Activated CD8-positive, alpha-beta memory T cell treated with anti-CD3 and anti-CD28 coated beads, Interleukin-2, amount 10 ng/mL, durations not matched to agents 7 days and 5 days (primary cell): ENCODE measurements around the gene C19orf73. TPM values are rescaled to one million over a fixed set of nuclear protein-coding genes. Genes with fewer than 3 reads are reported as not detected.
"Not testable (repeated sequence)": the region's sequence is repeated elsewhere in the genome, so short reads cannot be mapped to it uniquely, and the experiment has no call there.

Experiments used
- ATAC-seq: fragments of 150-1000 bp; cut with Tn5 transposase; one replicate; pipeline ENCODE4 v1.10.0; 2021; ENCODE audit warnings: moderate library complexity
- CTCF ChIA-PET: fragments of 350-600 bp; sonication (Branson Sonifier 250); formaldehyde crosslinking; loops from one replicate; lab custom pipeline; 2021; ENCODE audit warnings: antibody characterized with exemption; lab: Charles Lee
- DNase-seq: peaks from one replicate; pipeline ENCODE4 v3.0.0-alpha.2; 2020
- H3K27ac Mint-ChIP-seq: one replicate; pipeline ENCODE4 v1.8.0; 2021; ENCODE audit warnings: mild to moderate bottlenecking, mixed read lengths
- H3K27me3 Mint-ChIP-seq: one replicate; pipeline ENCODE4 v1.8.0; 2021; ENCODE audit warnings: mixed read lengths
- H3K36me3 Mint-ChIP-seq: one replicate; pipeline ENCODE4 v1.8.0; 2021; ENCODE audit warnings: mild to moderate bottlenecking, mixed read lengths
- H3K4me1 Mint-ChIP-seq: one replicate; pipeline ENCODE4 v1.8.0; 2021; ENCODE audit warnings: mixed read lengths
- H3K4me3 Mint-ChIP-seq: one replicate; pipeline ENCODE4 v1.8.0; 2021; ENCODE audit warnings: mild to moderate bottlenecking, moderate library complexity, mixed read lengths
- H3K9me3 Mint-ChIP-seq: one replicate; pipeline ENCODE4 v1.8.0; 2022; ENCODE audit warnings: low read depth, mixed read lengths
- total RNA-seq, 2 experiments: library from RNA; stranded (reverse); gene quantifications; one replicate each; pipeline ENCODE4 v1.2.3, GENCODE V29; 2021

The C19orf73 gene
- total RNA-seq, 2 experiments from 2014 or later: 1.6 to 1.8 TPM

GRCh38 chr19:49153167-49153809, 34.3 kb upstream of the C19orf73 start:
- H3K9me3 Mint-ChIP-seq: no peaks in the 10 kb centered on the region
- H3K4me3 Mint-ChIP-seq: no peak overlapping the region
- CTCF ChIA-PET: no interaction called here
- peaks cover 68% of the 10 kb centered on the region for H3K27me3 Mint-ChIP-seq
- H3K36me3 Mint-ChIP-seq: no peaks in the 10 kb centered on the region
- H3K27ac Mint-ChIP-seq: no peak overlapping the region
- ATAC-seq (no peak), DNase-seq (no peak)
- peaks cover 25% of the 10 kb centered on the region for H3K4me1 Mint-ChIP-seq

GRCh38 chr19:49152119-49152550, 33.2 kb upstream of the C19orf73 start:
- no peaks in the 10 kb centered on the region for H3K9me3 Mint-ChIP-seq
- H3K36me3 Mint-ChIP-seq: no peaks in the 10 kb centered on the region
- peaks cover 65% of the 10 kb centered on the region for H3K27me3 Mint-ChIP-seq
- CTCF ChIA-PET: interaction anchor here (1.1 kb wide), 1 partner anchor 53 kb away, joined by 3 read pairs; no protein-coding TSS in a partner anchor
- DNase-seq (no peak), ATAC-seq (no peak)
- no peak overlapping the region for H3K4me3 Mint-ChIP-seq
- no peak overlapping the region for H3K27ac Mint-ChIP-seq
- H3K4me1 Mint-ChIP-seq: peaks cover 24% of the 10 kb centered on the region

GRCh38 chr19:49151267-49152118, 32.5 kb upstream of the C19orf73 start:
- H3K4me1 Mint-ChIP-seq: peaks cover 24% of the 10 kb centered on the region
- CTCF ChIA-PET: interaction anchor here (1.0 to 1.9 kb wide), 4 partner anchors 52 to 151 kb away, joined by 3 to 10 read pairs (median 4); no protein-coding TSS in a partner anchor
- no peak overlapping the region for H3K27ac Mint-ChIP-seq
- ATAC-seq (no peak), DNase-seq (no peak)
- H3K36me3 Mint-ChIP-seq: no peaks in the 10 kb centered on the region
- H3K9me3 Mint-ChIP-seq: no peaks in the 10 kb centered on the region
- H3K27me3 Mint-ChIP-seq: peaks cover 70% of the 10 kb centered on the region
- H3K4me3 Mint-ChIP-seq: no peak overlapping the region

GRCh38 chr19:49150944-49151243, 32.0 kb upstream of the C19orf73 start:
- CTCF ChIA-PET: interaction anchor here (1.0 to 1.9 kb wide), 3 partner anchors 53 to 151 kb away, joined by 3 to 10 read pairs (median 4); no protein-coding TSS in a partner anchor
- Mint-ChIP-seq H3K9me3 (no peaks in the 10 kb centered on the region), H3K36me3 (no peaks in the 10 kb centered on the region), H3K27ac (no peak overlapping the region), H3K27me3 (peaks cover 69% of the 10 kb centered on the region), H3K4me1 (peaks cover 25% of the 10 kb centered on the region), H3K4me3 (no peak overlapping the region)
- ATAC-seq (no peak), DNase-seq (no peak)

- no peaks in the 10 kb centered on the region for H3K36me3 Mint-ChIP-seq
- H3K27me3 Mint-ChIP-seq: peaks cover 69% of the 10 kb centered on the region
- ATAC-seq (peak; percentile 26), DNase-seq (peak; percentile 56)
- peaks cover 30% of the 10 kb centered on the region for H3K4me1 Mint-ChIP-seq
- no peak overlapping the region for H3K27ac Mint-ChIP-seq
- H3K9me3 Mint-ChIP-seq: no peaks in the 10 kb centered on the region
- CTCF ChIA-PET: interaction anchor here (1.3 to 3.6 kb wide), 5 partner anchors 36 to 150 kb away, joined by 3 to 20 read pairs (median 10); partner anchors contain the start of gene LIN7B
- peak overlapping the region; percentile 69 for H3K4me3 Mint-ChIP-seq
These were observed 31.4 kb upstream of the C19orf73 start for GRCh38 chr19:49150106-49150943.

GRCh38 chr19:49149652-49150105, 30.7 kb upstream of the C19orf73 start:
- H3K9me3 Mint-ChIP-seq: no peaks in the 10 kb centered on the region
- peaks cover 32% of the 10 kb centered on the region for H3K4me1 Mint-ChIP-seq
- DNase-seq (no peak), ATAC-seq (no peak)
- no peaks in the 10 kb centered on the region for H3K36me3 Mint-ChIP-seq
- H3K4me3 Mint-ChIP-seq: peak overlapping the region; percentile 69
- CTCF ChIA-PET: interaction anchor here (1.3 to 3.6 kb wide), 3 partner anchors 35 to 52 kb away, joined by 4 to 20 read pairs (median 17); partner anchors contain the start of gene LIN7B
- peaks cover 67% of the 10 kb centered on the region for H3K27me3 Mint-ChIP-seq
- no peak overlapping the region for H3K27ac Mint-ChIP-seq

- Mint-ChIP-seq H3K4me1 (peaks cover 32% of the 10 kb centered on the region), H3K9me3 (no peaks in the 10 kb centered on the region), H3K36me3 (no peaks in the 10 kb centered on the region), H3K4me3 (peak overlapping the region; percentile 28), H3K27me3 (peaks cover 60% of the 10 kb centered on the region), H3K27ac (no peak overlapping the region)
- ATAC-seq (peak; percentile 54), DNase-seq (peak; percentile 91)
- CTCF ChIA-PET: interaction anchor here (0.8 to 3.6 kb wide), 5 partner anchors 22 to 156 kb away, joined by 3 to 20 read pairs (median 6); partner anchors contain the start of genes GYS1, LIN7B and RUVBL2
These were observed 30.1 kb upstream of the C19orf73 start for GRCh38 chr19:49148784-49149651.

GRCh38 chr19:49148044-49148682, 29.2 kb upstream of the C19orf73 start:
- no peak for DNase-seq
- Mint-ChIP-seq H3K9me3 (no peaks in the 10 kb centered on the region), H3K27ac (no peak overlapping the region), H3K27me3 (peaks cover 55% of the 10 kb centered on the region), H3K36me3 (no peaks in the 10 kb centered on the region), H3K4me1 (peaks cover 32% of the 10 kb centered on the region), H3K4me3 (no peak overlapping the region)
- CTCF ChIA-PET: interaction anchor here (0.8 to 3.6 kb wide), 8 partner anchors 21 to 155 kb away, joined by 3 to 20 read pairs (median 4); partner anchors contain the start of genes GYS1, LIN7B and RUVBL2
- ATAC-seq: no peak

- H3K36me3 Mint-ChIP-seq, ATAC-seq, H3K4me3 Mint-ChIP-seq, DNase-seq, H3K9me3 Mint-ChIP-seq, H3K27ac Mint-ChIP-seq: not testable (repeated sequence)
- Mint-ChIP-seq H3K27me3 (peaks cover 50% of the 10 kb centered on the region), H3K4me1 (peaks cover 35% of the 10 kb centered on the region)
- CTCF ChIA-PET: interaction anchor here (0.6 to 3.4 kb wide), 20 partner anchors 11 to 356 kb away, joined by 3 to 23 read pairs (median 4); partner anchors contain the start of genes GYS1, LIN7B and RUVBL2
These were observed 27.4 kb upstream of the C19orf73 start for GRCh38 chr19:49146408-49146770.

GRCh38 chr19:49145573-49146407, 26.8 kb upstream of the C19orf73 start:
- no peak overlapping the region for H3K4me3 Mint-ChIP-seq
- ATAC-seq (peak; percentile 45), DNase-seq (peak; percentile 83)
- H3K4me1 Mint-ChIP-seq: peaks cover 33% of the 10 kb centered on the region
- H3K27me3 Mint-ChIP-seq: peaks cover 46% of the 10 kb centered on the region
- H3K36me3 Mint-ChIP-seq: no peaks in the 10 kb centered on the region
- CTCF ChIA-PET: interaction anchor here (0.5 to 3.4 kb wide), 25 partner anchors 10 to 357 kb away, joined by 3 to 23 read pairs (median 4); partner anchors contain the start of genes GYS1, LIN7B and RUVBL2
- H3K9me3 Mint-ChIP-seq: no peaks in the 10 kb centered on the region
- no peak overlapping the region for H3K27ac Mint-ChIP-seq

- H3K36me3 Mint-ChIP-seq: no peaks in the 10 kb centered on the region
- ATAC-seq (peak; percentile 96), DNase-seq (peak; percentile 85)
- CTCF ChIA-PET: interaction anchor here (2.3 kb wide), 1 partner anchor 45 kb away, joined by 16 read pairs; no protein-coding TSS in a partner anchor
- H3K4me3 Mint-ChIP-seq: peak overlapping the region; percentile 71
- no peak overlapping the region for H3K27ac Mint-ChIP-seq
- H3K4me1 Mint-ChIP-seq: peaks cover 16% of the 10 kb centered on the region
- H3K27me3 Mint-ChIP-seq: peaks cover 22% of the 10 kb centered on the region
- no peaks in the 10 kb centered on the region for H3K9me3 Mint-ChIP-seq
These were observed 24.0 kb upstream of the C19orf73 start for GRCh38 chr19:49142866-49143335.
